K562 (cell line): Measurements from ENCODE around the gene CCDC32. TPM values are rescaled to one million over a fixed set of nuclear protein-coding genes. Genes with fewer than 3 reads are reported as not detected.

Experiments used
- BCOR ChIP-seq: fragments of 450-650 bp; IDR thresholded peaks from 2 replicates; pipeline ENCODE4 v1.6.1; 2016
- CAMTA2 ChIP-seq: fragments of 250-450 bp; sonication (Bioruptor Pico); conservative IDR thresholded peaks from 2 replicates; pipeline ENCODE4 v1.5.1; 2022
- CHD4 ChIP-seq: fragments of 200-600 bp; sonication (generic); IDR thresholded peaks from 3 replicates; pipeline ENCODE4 v1.6.1; 2012; ENCODE audit warnings: low read depth, mild to moderate bottlenecking, mixed read lengths, low read length, inconsistent platforms; ENCODE audit not compliant: insufficient read depth, insufficient replicate concordance, poor library complexity, severe bottlenecking
- CTBP1 ChIP-seq: fragments of 450-650 bp; IDR thresholded peaks from 2 replicates; pipeline ENCODE4 v1.6.1; 2016; ENCODE audit warnings: borderline replicate concordance
- JUN ChIP-seq, 2 experiments: sonication (generic) in 1 of 2; formaldehyde crosslinking in 1 of 2; IDR thresholded peaks; 2 replicates each; pipeline versions ENCODE4 v1.6.1 to v1.8.0; 2012 to 2022; ENCODE audit warnings: borderline replicate concordance in 2 of 2, mild to moderate bottlenecking in 2 of 2, improper control_type of control experiment in 1 of 2, low read depth in 1 of 2, low read length in 1 of 2, missing genetic modification reagents in 1 of 2
- KLF10 ChIP-seq: fragments of 250-450 bp; sonication (Bioruptor Pico); IDR thresholded peaks from 2 replicates; pipeline ENCODE4 v1.6.1; 2021; ENCODE audit warnings: matching md5 sums
- NBN ChIP-seq: fragments of 450-650 bp; IDR thresholded peaks from 2 replicates; pipeline ENCODE4 v1.6.1; 2016; ENCODE audit warnings: low read depth, mild to moderate bottlenecking
- NR2C2 ChIP-seq, 2 experiments: fragments of 200-800 bp in 1 of 2; sonication (Bioruptor generic) in 1 of 2; sonication (generic) in 1 of 2; formaldehyde crosslinking in 1 of 2; IDR thresholded peaks; 2 replicates each; pipeline versions ENCODE4 v1.6.1 to v1.8.0; 2016 to 2022; ENCODE audit warnings: mild to moderate bottlenecking in 1 of 2, missing compliant biosample characterization in 1 of 2, missing genetic modification characterization in 1 of 2, missing genetic modification reagents in 1 of 2
- PPARD ChIP-seq: fragments of 250-450 bp; sonication (Bioruptor Pico); IDR thresholded peaks from 2 replicates; pipeline ENCODE4 v1.8.0; 2022; ENCODE audit warnings: inconsistent platforms, mild to moderate bottlenecking, moderate library complexity
- PRPF4 ChIP-seq: fragments of 200-400 bp; formaldehyde crosslinking; IDR thresholded peaks from one replicate; pipeline ENCODE4 v1.6.1; 2017; ENCODE audit warnings: low read length, low read depth, mild to moderate bottlenecking; ENCODE audit not compliant: insufficient read depth, poor library complexity, severe bottlenecking
- PURB ChIP-seq: sonication (generic); formaldehyde crosslinking; IDR thresholded peaks from 2 replicates; pipeline ENCODE4 v1.9.0; 2021; ENCODE audit warnings: low read depth, mild to moderate bottlenecking, missing genetic modification reagents
- RBM15 ChIP-seq: fragments of 200-400 bp; formaldehyde crosslinking; IDR thresholded peaks from 2 replicates; pipeline ENCODE4 v1.6.1; 2018; ENCODE audit warnings: mild to moderate bottlenecking, low read length, moderate library complexity; ENCODE audit not compliant: insufficient read depth
- SMARCB1 ChIP-seq: IDR thresholded peaks from 2 replicates; pipeline ENCODE4 v1.6.1; 2011; ENCODE audit warnings: improper control_type of control experiment, low read depth; ENCODE audit not compliant: insufficient read length
- TFAM ChIP-seq: fragments of 250-450 bp; sonication (Bioruptor Pico); conservative IDR thresholded peaks from 2 replicates; pipeline ENCODE4 v1.5.0; 2021; ENCODE audit warnings: mild to moderate bottlenecking, moderate library complexity
- ZFP36 ChIP-seq: fragments of 150-350 bp; IDR thresholded peaks from 2 replicates; pipeline ENCODE4 v1.6.1; 2018; ENCODE audit warnings: low read length, low read depth; ENCODE audit not compliant: partially characterized antibody
- ZNF12 ChIP-seq: sonication (generic); formaldehyde crosslinking; IDR thresholded peaks from 2 replicates; pipeline ENCODE4 v1.4.0; 2020; ENCODE audit warnings: mild to moderate bottlenecking, missing genetic modification reagents
- ZNF140 ChIP-seq: fragments of 250-450 bp; sonication (Bioruptor Pico); IDR thresholded peaks from 2 replicates; pipeline ENCODE4 v1.8.0; 2021; ENCODE audit warnings: moderate library complexity, mild to moderate bottlenecking, inconsistent platforms
- ZNF586 ChIP-seq: fragments of 450-650 bp; formaldehyde crosslinking; conservative IDR thresholded peaks from 2 replicates; pipeline ENCODE4 v1.4.0; 2020; ENCODE audit warnings: mild to moderate bottlenecking, moderate library complexity
- ZNF639 ChIP-seq, 2 experiments: fragments of 200-800 bp in 1 of 2; sonication (Bioruptor generic) in 1 of 2; sonication (generic) in 1 of 2; formaldehyde crosslinking in 1 of 2; IDR thresholded peaks in 1 of 2; conservative IDR thresholded peaks in 1 of 2; 2 replicates each; pipeline versions ENCODE4 v1.5.0 to v1.6.1; 2016 to 2020; ENCODE audit warnings: missing compliant biosample characterization in 1 of 2, missing genetic modification characterization in 1 of 2, missing genetic modification reagents in 1 of 2
- polyA plus RNA-seq, 8 experiments: library from polyadenylated mRNA; depleted of rRNA in 4 of 8; stranded (reverse) in 5 of 8; unstranded in 3 of 8; fragments of >200 nt; fragmentation: Nextera tagmentation in 2 of 8; fragmentation: Illumina TruSeq in 1 of 8; extraction: Ambion mirVana in 2 of 8; extraction: Trizol in 1 of 8; gene quantifications; 2 replicates each; pipeline versions ENCODE4 v1.2.1 to v1.2.3, GENCODE V29; 2011 to 2014; ENCODE audit warnings: inconsistent platforms in 1 of 8, missing spikeins in 1 of 8
- total RNA-seq, 7 experiments: library from RNA; depleted of rRNA in 6 of 7; stranded (reverse); fragments of >200 nt in 6 of 7; fragmentation: Illumina TruSeq in 2 of 7; extraction: Trizol in 2 of 7; gene quantifications; 2 replicates each; pipeline versions ENCODE4 v1.2.1 to v1.2.3, GENCODE V29; 2011 to 2021; ENCODE audit warnings: low replicate concordance in 1 of 7
- TF ChIP-seq, protein P1 (sequence below): fragments of 250-450 bp; sonication (Bioruptor Pico); IDR thresholded peaks from 2 replicates; pipeline ENCODE4 v1.5.0; 2021
- TF ChIP-seq, protein P2 (sequence below): fragments of 250-450 bp; sonication (Bioruptor Pico); IDR thresholded peaks from 2 replicates; pipeline ENCODE4 v1.4.0; 2020; ENCODE audit warnings: borderline replicate concordance
- TF ChIP-seq, protein P3 (sequence below): fragments of 450-650 bp; formaldehyde crosslinking; IDR thresholded peaks from 2 replicates; pipeline ENCODE4 v1.4.0; 2022; ENCODE audit warnings: mild to moderate bottlenecking, moderate library complexity

Gene CCDC32
- total and polyA plus RNA-seq, 9 of the 15 experiments (the other 6 are each of a cell fraction or from before 2014, with no cell fraction given): 22.2 to 94.8 (median 37.1) TPM

GRCh38 chr15:40564591-40565332, at the start of gene CCDC32 (continued):
- TF ChIP-seq, protein P1, sequence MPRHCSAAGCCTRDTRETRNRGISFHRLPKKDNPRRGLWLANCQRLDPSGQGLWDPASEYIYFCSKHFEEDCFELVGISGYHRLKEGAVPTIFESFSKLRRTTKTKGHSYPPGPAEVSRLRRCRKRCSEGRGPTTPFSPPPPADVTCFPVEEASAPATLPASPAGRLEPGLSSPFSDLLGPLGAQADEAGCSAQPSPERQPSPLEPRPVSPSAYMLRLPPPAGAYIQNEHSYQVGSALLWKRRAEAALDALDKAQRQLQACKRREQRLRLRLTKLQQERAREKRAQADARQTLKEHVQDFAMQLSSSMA: no peak
- TF ChIP-seq NR2C2 (CRISPR knock-in tag; IDR thresholded peaks at IDR 0.05) (no peak), NR2C2 (tag; IDR thresholded peaks at IDR 0.05) (peak; percentile 47; the same call in 1 of the 2 replicates), SMARCB1 (no peak), ZNF140 (CRISPR knock-in tag) (no peak), PURB (CRISPR knock-in tag) (no peak), KLF10 (CRISPR knock-in tag) (no peak), ZNF12 (no peak), CTBP1 (peak; percentile 76; the same call in 1 of the 2 replicates), CHD4 (no peak), TFAM (no peak), ZNF639 (CRISPR knock-in tag; conservative IDR thresholded peaks at IDR 0.05 in 1 of 2, IDR thresholded peaks at IDR 0.05 in 1 of 2) (no peak), JUN (IDR thresholded peaks at IDR 0.05; ENCODE audit: borderline replicate concordance, low read depth, low read length) (peak; percentile 60; the same call in 1 of the 2 replicates), JUN (CRISPR knock-in tag; IDR thresholded peaks at IDR 0.05; ENCODE audit: borderline replicate concordance) (no peak), ZFP36 (peak; percentile 35), ZNF586 (CRISPR knock-in tag) (no peak), BCOR (0 out of 2 replicates have a peak, but pooled peaks have one; percentile 11), PPARD (CRISPR knock-in tag) (no peak), NBN (0 out of 2 replicates have a peak, but pooled peaks have one; percentile 17), PRPF4 (no peak), CAMTA2 (no peak), RBM15 (no peak)
- TF ChIP-seq, protein P2, sequence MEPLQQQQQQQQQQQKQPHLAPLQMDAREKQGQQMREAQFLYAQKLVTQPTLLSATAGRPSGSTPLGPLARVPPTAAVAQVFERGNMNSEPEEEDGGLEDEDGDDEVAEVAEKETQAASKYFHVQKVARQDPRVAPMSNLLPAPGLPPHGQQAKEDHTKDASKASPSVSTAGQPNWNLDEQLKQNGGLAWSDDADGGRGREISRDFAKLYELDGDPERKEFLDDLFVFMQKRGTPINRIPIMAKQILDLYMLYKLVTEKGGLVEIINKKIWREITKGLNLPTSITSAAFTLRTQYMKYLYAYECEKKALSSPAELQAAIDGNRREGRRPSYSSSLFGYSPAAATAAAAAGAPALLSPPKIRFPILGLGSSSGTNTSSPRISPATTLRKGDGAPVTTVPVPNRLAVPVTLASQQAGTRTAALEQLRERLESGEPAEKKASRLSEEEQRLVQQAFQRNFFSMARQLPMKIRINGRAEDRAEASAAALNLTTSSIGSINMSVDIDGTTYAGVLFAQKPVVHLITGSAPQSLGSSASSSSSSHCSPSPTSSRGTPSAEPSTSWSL (CRISPR knock-in tag): no peak
- TF ChIP-seq, protein P3, sequence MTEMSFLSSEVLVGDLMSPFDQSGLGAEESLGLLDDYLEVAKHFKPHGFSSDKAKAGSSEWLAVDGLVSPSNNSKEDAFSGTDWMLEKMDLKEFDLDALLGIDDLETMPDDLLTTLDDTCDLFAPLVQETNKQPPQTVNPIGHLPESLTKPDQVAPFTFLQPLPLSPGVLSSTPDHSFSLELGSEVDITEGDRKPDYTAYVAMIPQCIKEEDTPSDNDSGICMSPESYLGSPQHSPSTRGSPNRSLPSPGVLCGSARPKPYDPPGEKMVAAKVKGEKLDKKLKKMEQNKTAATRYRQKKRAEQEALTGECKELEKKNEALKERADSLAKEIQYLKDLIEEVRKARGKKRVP: no peak
